SH-SY5Y (cell line): Measurements from ENCODE around the gene RUNDC1.

Experiments used
- GATA2 ChIP-seq: IDR thresholded peaks from 2 replicates; pipeline ENCODE4 v1.6.1; 2011; ENCODE audit warnings: mild to moderate bottlenecking, low read depth, low read length
- GATA3 ChIP-seq: IDR thresholded peaks from 2 replicates; pipeline ENCODE4 v1.6.1; 2011; ENCODE audit warnings: low read depth, mild to moderate bottlenecking, low read length, moderate library complexity

- TF ChIP-seq GATA3 (no peak), GATA2 (no peak)
These were observed 32.9 kb downstream of the RUNDC1 start for GRCh38 chr17:43013296-43013695.
